CD8-positive, alpha-beta memory T cell (primary cell): Measurements from ENCODE around the gene MRPL3. TPM values are rescaled to one million over a fixed set of nuclear protein-coding genes. Genes with fewer than 3 reads are reported as not detected.
A peak's percentile ranks its signal among the peaks of the same experiment; 100 is the strongest.
"Not testable (repeated sequence)": the region's sequence is repeated elsewhere in the genome, so short reads cannot be mapped to it uniquely, and the experiment has no call there.

Source experiments
- CTCF ChIA-PET: fragments of 350-600 bp; sonication (Branson Sonifier 250); formaldehyde crosslinking; loops from one replicate; lab custom pipeline; 2021; ENCODE audit warnings: antibody characterized with exemption; lab: Charles Lee
- POLR2A ChIA-PET: fragments of 350-600 bp; sonication (Branson Sonifier 250); formaldehyde crosslinking; loops from one replicate; lab custom pipeline; 2021; ENCODE audit warnings: antibody characterized with exemption; lab: Charles Lee
- DNase-seq, 5 donors: peaks; one replicate each; pipeline versions ENCODE4 v3.0.0 to v3.0.0-alpha.2; 2020 to 2022; ENCODE audit warnings: mixed read lengths in 1 of 5
- H3K27ac ChIP-seq: one replicate; pipeline ENCODE4 v1.7.0; 2013; ENCODE audit warnings: low read depth, mild to moderate bottlenecking, low read length, moderate library complexity
- H3K27me3 ChIP-seq: 2 replicates; pipeline ENCODE4 v1.7.0; 2013; ENCODE audit warnings: low read length, mild to moderate bottlenecking; ENCODE audit not compliant: insufficient read depth, poor library complexity, severe bottlenecking
- H3K36me3 ChIP-seq: 2 replicates; pipeline ENCODE4 v1.7.0; 2013; ENCODE audit warnings: mild to moderate bottlenecking, low read length, moderate library complexity; ENCODE audit not compliant: insufficient read depth
- H3K4me1 ChIP-seq: 2 replicates; pipeline ENCODE4 v1.7.0; 2013; ENCODE audit warnings: mild to moderate bottlenecking, low read length, moderate library complexity; ENCODE audit not compliant: insufficient read depth
- H3K4me3 ChIP-seq: 2 replicates; pipeline ENCODE4 v1.7.0; 2013; ENCODE audit warnings: mild to moderate bottlenecking, low read length
- H3K9me3 ChIP-seq: 2 replicates; pipeline ENCODE4 v1.7.0; 2013; ENCODE audit warnings: mild to moderate bottlenecking, low read length
- H3K27ac Mint-ChIP-seq, 8 donors: one replicate each; pipeline ENCODE4 v1.8.0; 2020 to 2021; ENCODE audit warnings: mixed read lengths in 8 of 8, mild to moderate bottlenecking in 6 of 8, inconsistent platforms in 3 of 8, moderate library complexity in 3 of 8
- H3K27me3 Mint-ChIP-seq, 2 donors: one replicate each; pipeline ENCODE4 v1.8.0; 2020 to 2021; ENCODE audit warnings: mixed read lengths in 2 of 2, mild to moderate bottlenecking in 1 of 2, moderate library complexity in 1 of 2
- H3K36me3 Mint-ChIP-seq, 3 donors: one replicate each; pipeline ENCODE4 v1.8.0; 2020 to 2021; ENCODE audit warnings: mixed read lengths in 3 of 3, inconsistent platforms in 1 of 3, mild to moderate bottlenecking in 1 of 3
- H3K4me1 Mint-ChIP-seq, 3 donors: one replicate each; pipeline ENCODE4 v1.8.0; 2020 to 2021; ENCODE audit warnings: mixed read lengths in 3 of 3, inconsistent platforms in 1 of 3, mild to moderate bottlenecking in 1 of 3
- H3K4me3 Mint-ChIP-seq, 7 donors: one replicate each; pipeline ENCODE4 v1.8.0; 2020 to 2021; ENCODE audit warnings: mixed read lengths in 7 of 7, mild to moderate bottlenecking in 6 of 7, moderate library complexity in 4 of 7, inconsistent platforms in 2 of 7
- H3K9me3 Mint-ChIP-seq, 5 donors: one replicate each; pipeline ENCODE4 v1.8.0; 2020 to 2022; ENCODE audit warnings: mixed read lengths in 5 of 5, mild to moderate bottlenecking in 3 of 5, moderate library complexity in 2 of 5, inconsistent platforms in 1 of 5
- polyA plus RNA-seq: library from polyadenylated mRNA; unstranded; fragments of 300-500 nt; fragmentation: Illumina TruSeq; gene quantifications from one replicate; pipeline ENCODE4 v1.2.3, GENCODE V29; 2021
- total RNA-seq, 2 experiments: library from RNA; stranded (reverse); gene quantifications; one replicate each; pipeline ENCODE4 v1.2.3, GENCODE V29; 2021

Gene MRPL3
- total and polyA plus RNA-seq, 3 experiments from 2014 or later = 82.5 to 215 (median 213) TPM

DNA sequence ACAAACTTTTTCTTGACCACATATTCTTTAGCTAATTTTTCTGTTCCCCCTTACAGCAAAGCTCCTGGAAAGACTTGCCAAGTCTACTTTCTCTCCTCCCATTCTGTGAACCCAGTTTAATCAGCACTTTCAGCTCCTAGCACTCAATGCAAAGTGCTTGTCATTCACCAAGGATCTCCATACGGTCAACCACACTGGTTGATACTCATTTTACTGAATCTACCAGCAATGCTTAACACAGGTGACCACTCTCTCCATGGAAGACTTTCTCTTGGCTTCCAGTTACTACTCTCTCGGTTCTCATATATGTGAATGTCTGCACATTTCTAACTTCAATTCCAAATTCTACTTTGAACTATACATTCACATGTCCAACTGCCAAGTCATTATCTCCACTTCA is 11.7 kb downstream of the MRPL3 start:
- no peaks in the 10 kb centered on the region for H3K9me3 Mint-ChIP-seq
- H3K27me3 ChIP-seq = no peaks in the 10 kb centered on the region
- ChIA-PET POLR2A (no interaction called here), CTCF (no interaction called here)
- H3K36me3 ChIP-seq = peaks cover 18% of the 10 kb centered on the region
- H3K27ac ChIP-seq = no peak overlapping the region
- H3K4me3 ChIP-seq = no peak overlapping the region
- H3K27ac Mint-ChIP-seq = no peak overlapping the region
- H3K4me1 ChIP-seq = no peaks in the 10 kb centered on the region
- H3K36me3 Mint-ChIP-seq = peaks cover 8 to 51% (median 14%) of the 10 kb centered on the region in 3 donors
- no peak overlapping the region for H3K4me3 Mint-ChIP-seq
- H3K4me1 Mint-ChIP-seq = peaks cover 28 to 32% (median 29%) of the 10 kb centered on the region in 3 donors
- no peak for DNase-seq
- no peaks in the 10 kb centered on the region for H3K9me3 ChIP-seq
- H3K27me3 Mint-ChIP-seq = no peaks in the 10 kb centered on the region

DNA sequence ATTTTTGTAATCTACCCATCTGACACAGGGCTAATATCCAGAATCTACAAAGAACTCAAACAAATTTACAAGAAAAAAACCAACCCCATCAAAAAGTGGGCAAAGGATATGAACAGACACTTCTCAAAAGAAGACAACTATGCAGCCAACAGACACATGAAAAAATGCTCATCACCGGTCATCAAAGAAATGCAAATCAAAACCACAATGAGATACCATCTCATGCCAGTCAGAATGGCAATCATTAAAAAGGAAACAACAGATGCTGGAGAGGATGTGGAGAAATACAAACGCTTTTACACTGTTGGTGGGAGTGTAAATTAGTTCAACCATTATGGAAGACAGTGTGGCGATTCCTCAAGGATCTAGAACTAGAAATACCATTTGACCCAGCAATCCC is 16.2 kb downstream of the MRPL3 start:
- CTCF ChIA-PET, H3K4me3 ChIP-seq, H3K4me1 ChIP-seq, H3K9me3 Mint-ChIP-seq, H3K9me3 ChIP-seq, H3K27me3 Mint-ChIP-seq, H3K27ac ChIP-seq, H3K27me3 ChIP-seq, POLR2A ChIA-PET: not testable (repeated sequence)
- peak overlapping the region in 6 of 8 donors; percentile 5 to 55 (median 30) for H3K27ac Mint-ChIP-seq
- H3K36me3 Mint-ChIP-seq = peaks cover 8 to 58% (median 19%) of the 10 kb centered on the region in 3 donors
- peaks cover 14% of the 10 kb centered on the region for H3K36me3 ChIP-seq
- peak overlapping the region in 3 of 7 donors; percentile 30 to 54 (median 33) for H3K4me3 Mint-ChIP-seq
- H3K4me1 Mint-ChIP-seq = peaks cover 25 to 31% (median 30%) of the 10 kb centered on the region in 3 donors
- DNase-seq = peak in 1 of 5 donors; percentile 17

DNA sequence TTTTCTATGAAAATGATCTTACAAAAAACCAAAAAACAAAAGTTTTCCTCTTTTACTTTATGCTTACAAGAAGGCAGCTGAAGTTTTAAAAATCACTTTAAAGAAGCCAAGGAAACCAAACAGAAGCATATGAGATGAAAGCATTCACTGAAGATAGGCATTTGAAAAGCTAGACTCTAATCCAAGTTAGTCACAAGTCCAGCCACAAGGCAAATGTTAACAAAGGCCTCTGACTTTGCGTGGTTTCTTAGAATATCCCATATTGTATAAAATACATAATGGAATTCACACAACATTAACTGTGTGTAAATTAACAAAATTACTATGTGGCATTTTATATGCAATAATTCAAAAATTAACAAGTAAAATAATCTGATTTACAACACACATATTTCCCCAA is 17.7 kb downstream of the MRPL3 start:
- CTCF ChIA-PET = interaction anchor here (1.2 kb wide), 1 partner anchor 10 kb away, joined by 3 read pairs; no protein-coding TSS in a partner anchor
- no peaks in the 10 kb centered on the region for H3K27me3 ChIP-seq
- Mint-ChIP-seq H3K27ac (peak overlapping the region in 2 of 8 donors; percentile 46 to 48), H3K9me3 (no peaks in the 10 kb centered on the region), H3K27me3 (no peaks in the 10 kb centered on the region), H3K36me3 (peaks cover 8 to 70% (median 22%) of the 10 kb centered on the region in 3 donors), H3K4me1 (peaks cover 25 to 32% (median 30%) of the 10 kb centered on the region in 3 donors), H3K4me3 (no peak overlapping the region)
- no peaks in the 10 kb centered on the region for H3K9me3 ChIP-seq
- peaks cover 18% of the 10 kb centered on the region for H3K36me3 ChIP-seq
- H3K27ac ChIP-seq = no peak overlapping the region
- no peaks in the 10 kb centered on the region for H3K4me1 ChIP-seq
- POLR2A ChIA-PET = no interaction called here
- no peak overlapping the region for H3K4me3 ChIP-seq
- DNase-seq = no peak

DNA sequence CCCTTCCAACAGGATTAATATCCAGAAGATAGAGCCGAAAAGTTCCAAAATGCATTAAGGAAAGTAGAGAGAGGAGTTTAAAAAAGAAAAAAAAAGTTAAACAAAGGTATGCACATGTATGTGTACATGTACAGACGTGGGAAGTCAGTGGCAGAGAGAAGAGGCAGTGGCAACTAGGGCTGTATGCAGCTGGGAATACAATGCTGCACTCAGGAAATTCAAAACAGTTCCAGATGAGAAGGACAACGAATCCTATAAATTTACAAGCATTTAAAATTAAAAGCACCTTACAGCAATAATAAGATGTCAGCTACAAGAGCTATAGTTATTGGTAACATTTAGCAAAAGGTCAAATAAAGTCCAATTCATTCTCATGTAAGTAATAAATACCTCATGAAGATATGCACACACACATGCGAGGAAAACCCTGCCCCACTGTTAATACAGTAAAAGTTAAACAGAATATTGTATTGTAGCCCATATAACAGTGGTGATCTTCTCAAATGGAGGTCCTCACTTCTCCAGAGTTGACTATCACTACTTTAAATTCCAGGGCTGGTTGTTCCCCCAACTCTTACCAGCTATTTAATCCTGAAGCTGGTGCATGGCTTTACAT is 18.2 kb downstream of the MRPL3 start:
- POLR2A ChIA-PET = no interaction called here
- H3K4me3 ChIP-seq = no peak overlapping the region

DNA sequence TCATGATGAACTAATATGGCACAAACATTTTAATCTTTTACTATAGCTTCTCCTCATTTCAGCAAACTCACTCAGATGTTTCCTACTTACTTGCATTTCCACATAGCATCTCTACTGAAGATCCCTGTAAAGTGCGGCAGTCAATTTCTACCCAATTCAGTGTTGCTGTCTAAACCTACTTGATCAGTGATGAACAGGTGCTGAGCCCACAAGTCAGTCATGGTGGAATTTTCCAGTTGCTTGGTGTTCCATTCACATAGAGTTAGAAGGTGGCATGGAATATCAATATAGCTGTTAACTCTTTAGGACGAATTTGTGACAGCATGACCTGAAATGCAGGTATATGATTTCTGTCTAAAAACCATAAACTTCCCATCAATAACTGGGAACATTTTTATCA is 22.7 kb downstream of the MRPL3 start:
- ChIA-PET CTCF (no interaction called here), POLR2A (no interaction called here)
- Mint-ChIP-seq H3K4me3 (no peak overlapping the region), H3K27me3 (no peaks in the 10 kb centered on the region), H3K27ac (no peak overlapping the region), H3K36me3 (peaks cover 0 to 66% (median 15%) of the 10 kb centered on the region in 3 donors), H3K4me1 (peaks cover 26 to 48% (median 30%) of the 10 kb centered on the region in 3 donors), H3K9me3 (no peaks in the 10 kb centered on the region)
- Histone ChIP-seq H3K4me1 (no peaks in the 10 kb centered on the region), H3K27me3 (no peaks in the 10 kb centered on the region), H3K9me3 (no peaks in the 10 kb centered on the region), H3K27ac (no peak overlapping the region), H3K36me3 (peaks cover 10% of the 10 kb centered on the region), H3K4me3 (no peak overlapping the region)
- no peak for DNase-seq

More for the DNA sequence above, 18.2 kb downstream of the MRPL3 start:
- H3K36me3 ChIP-seq = peaks cover 19% of the 10 kb centered on the region
- no peak overlapping the region for H3K4me3 Mint-ChIP-seq
- H3K9me3 ChIP-seq = no peaks in the 10 kb centered on the region
- no peaks in the 10 kb centered on the region for H3K27me3 ChIP-seq
- no peaks in the 10 kb centered on the region for H3K4me1 ChIP-seq
- H3K36me3 Mint-ChIP-seq = peaks cover 8 to 72% (median 24%) of the 10 kb centered on the region in 3 donors
- DNase-seq = no peak
- H3K27ac Mint-ChIP-seq = peak overlapping the region in 5 of 8 donors; percentile 7 to 92 (median 61)
- CTCF ChIA-PET = interaction anchor here (1.2 kb wide), 1 partner anchor 11 kb away, joined by 3 read pairs; no protein-coding TSS in a partner anchor
- H3K27ac ChIP-seq = no peak overlapping the region
- no peaks in the 10 kb centered on the region for H3K27me3 Mint-ChIP-seq
- H3K9me3 Mint-ChIP-seq = no peaks in the 10 kb centered on the region
- peaks cover 27 to 36% (median 30%) of the 10 kb centered on the region in 3 donors for H3K4me1 Mint-ChIP-seq

DNA sequence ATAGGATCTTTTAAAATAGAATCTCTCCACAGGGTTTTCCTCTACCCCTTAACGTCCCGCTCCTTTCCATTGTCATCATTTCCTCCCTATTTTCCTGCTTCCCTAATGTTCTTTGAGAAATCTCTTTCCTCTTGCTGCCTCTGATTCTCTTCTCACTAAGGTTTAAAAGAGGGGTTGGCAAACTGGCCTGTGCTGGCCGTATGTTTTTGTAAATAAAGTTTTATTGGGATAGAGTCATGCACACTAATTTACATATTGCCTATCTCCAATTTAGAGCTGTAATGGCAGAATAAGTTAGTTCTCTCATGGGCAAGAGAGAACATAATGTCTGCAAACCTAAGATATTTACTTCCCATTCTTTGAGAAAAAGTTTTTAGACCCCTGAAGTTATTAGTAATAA is 25.0 kb downstream of the MRPL3 start:
- Mint-ChIP-seq H3K27me3 (no peaks in the 10 kb centered on the region), H3K4me1 (peaks cover 37 to 53% (median 40%) of the 10 kb centered on the region in 3 donors), H3K27ac (no peak overlapping the region), H3K36me3 (peaks cover 0 to 63% (median 16%) of the 10 kb centered on the region in 3 donors), H3K4me3 (no peak overlapping the region), H3K9me3 (no peaks in the 10 kb centered on the region)
- Histone ChIP-seq H3K27ac (no peak overlapping the region), H3K27me3 (no peaks in the 10 kb centered on the region), H3K36me3 (peaks cover 5% of the 10 kb centered on the region), H3K4me1 (peaks cover 4% of the 10 kb centered on the region), H3K4me3 (no peak overlapping the region), H3K9me3 (no peaks in the 10 kb centered on the region)
- CTCF ChIA-PET = no interaction called here
- DNase-seq = no peak
- POLR2A ChIA-PET = no interaction called here

DNA sequence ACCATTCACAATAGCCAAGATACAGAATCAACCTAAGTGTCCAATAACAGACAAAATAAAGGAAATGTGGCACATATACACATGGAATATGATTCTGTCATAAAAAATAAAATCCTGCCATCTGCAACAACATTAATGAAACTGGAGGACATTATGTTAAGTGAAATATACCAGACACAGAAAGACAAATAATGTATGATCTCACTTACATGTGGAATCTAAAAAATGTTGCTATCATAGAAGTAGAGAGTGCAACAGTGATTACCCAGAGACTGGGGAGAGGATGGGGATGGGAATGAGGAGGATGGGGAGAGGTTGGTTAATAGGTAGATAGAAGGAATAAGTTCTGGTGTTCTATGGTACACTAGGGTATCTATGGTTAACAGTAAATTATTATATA is 28.7 kb downstream of the MRPL3 start:
- H3K9me3 Mint-ChIP-seq = no peaks in the 10 kb centered on the region
- Histone ChIP-seq H3K36me3 (peaks cover 4% of the 10 kb centered on the region), H3K27me3 (no peaks in the 10 kb centered on the region), H3K27ac (no peak overlapping the region), H3K4me3 (no peak overlapping the region), H3K4me1 (peaks cover 4% of the 10 kb centered on the region), H3K9me3 (no peaks in the 10 kb centered on the region)
- H3K27ac Mint-ChIP-seq = peak overlapping the region in 1 of 8 donors; percentile 14
- no peaks in the 10 kb centered on the region for H3K27me3 Mint-ChIP-seq
- H3K4me1 Mint-ChIP-seq = peaks cover 37 to 56% (median 45%) of the 10 kb centered on the region in 3 donors
- H3K4me3 Mint-ChIP-seq = no peak overlapping the region
- CTCF ChIA-PET = no interaction called here
- DNase-seq = no peak
- POLR2A ChIA-PET = no interaction called here
- peaks cover 5 to 66% (median 20%) of the 10 kb centered on the region in 3 donors for H3K36me3 Mint-ChIP-seq

DNA sequence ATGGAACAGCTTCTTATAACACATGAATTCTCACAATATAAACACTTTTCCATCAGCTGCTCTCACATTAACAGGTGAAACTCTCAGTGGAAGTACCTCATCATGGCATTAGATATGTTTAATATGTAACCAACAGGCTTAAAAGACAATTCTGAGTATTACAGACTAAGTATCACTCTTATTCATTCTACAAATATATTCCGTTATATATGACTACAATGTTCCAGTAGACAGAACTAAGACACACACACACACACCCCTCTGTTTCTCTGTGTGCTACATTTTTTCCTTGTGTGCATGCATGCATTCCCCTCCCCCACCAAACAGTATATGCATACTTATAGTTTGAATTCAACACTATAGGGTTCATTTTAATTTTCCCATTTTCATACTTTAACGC is 32.4 kb downstream of the MRPL3 start:
- H3K4me1 Mint-ChIP-seq = peaks cover 19 to 25% (median 23%) of the 10 kb centered on the region in 3 donors
- no peaks in the 10 kb centered on the region for H3K27me3 ChIP-seq
- no peak overlapping the region for H3K4me3 ChIP-seq
- no peak for DNase-seq
- H3K27ac ChIP-seq = no peak overlapping the region
- H3K27me3 Mint-ChIP-seq = no peaks in the 10 kb centered on the region
- CTCF ChIA-PET = no interaction called here
- no peak overlapping the region for H3K27ac Mint-ChIP-seq
- H3K9me3 Mint-ChIP-seq = no peaks in the 10 kb centered on the region
- peaks cover 11 to 75% (median 25%) of the 10 kb centered on the region in 3 donors for H3K36me3 Mint-ChIP-seq
- peaks cover 4% of the 10 kb centered on the region for H3K4me1 ChIP-seq
- POLR2A ChIA-PET = no interaction called here
- peaks cover 15% of the 10 kb centered on the region for H3K36me3 ChIP-seq
- no peaks in the 10 kb centered on the region for H3K9me3 ChIP-seq
- no peak overlapping the region for H3K4me3 Mint-ChIP-seq
